Colonic mucosa (tissue), 4 donors: ENCODE measurements around the gene FPGT. TPM values are rescaled to one million over a fixed set of nuclear protein-coding genes. Genes with fewer than 3 reads are reported as not detected.

ENCODE experiments used
- DNase-seq: peaks from one replicate; pipeline ENCODE4 v3.0.0-alpha.2; 2020
- H3K27ac ChIP-seq: fragments of 200-600 bp; one replicate; pipeline ENCODE4 v1.8.0; 2021
- H3K27me3 ChIP-seq: fragments of 200-600 bp; one replicate; pipeline ENCODE4 v1.8.0; 2021
- H3K36me3 ChIP-seq: fragments of 200-600 bp; one replicate; pipeline ENCODE4 v1.8.0; 2021
- H3K4me1 ChIP-seq: fragments of 200-600 bp; one replicate; pipeline ENCODE4 v1.8.0; 2021; ENCODE audit warnings: mild to moderate bottlenecking
- H3K4me3 ChIP-seq: fragments of 200-600 bp; one replicate; pipeline ENCODE4 v1.8.0; 2021
- H3K9ac ChIP-seq, 2 donors: one replicate each; pipeline ENCODE4 v1.7.0; 2013; ENCODE audit warnings: control low read depth in 2 of 2, low read depth in 2 of 2, low read length in 2 of 2
- H3K9me3 ChIP-seq: fragments of 200-600 bp; one replicate; pipeline ENCODE4 v1.8.0; 2021
- intact Hi-C: fragments of 100-400 bp; cut with DNase I; formaldehyde crosslinking; loops from one replicate; pipeline ENCODE4 v1.14.1; 2022
- total RNA-seq, 2 donors: library from RNA; stranded (reverse); fragmentation: NEBNext Ultra II Directional in 1 of 2; extraction: Animal tissue kit (Norgen Biotek cat#: 25700) in 1 of 2; gene quantifications; one replicate each; pipeline ENCODE4 v1.2.1, GENCODE V29; 2021
- TF ChIP-seq, protein P1 (sequence below): fragments of 200-600 bp; IDR thresholded peaks from one replicate; pipeline ENCODE4 v1.8.0; 2022; ENCODE audit warnings: antibody characterized with exemption, mild to moderate bottlenecking
- donor health status: healthy.
- donor health status: DM: no; HTN: no; CAD: no.
- donor health status: DM: no; HTN: no; CAD: no.

The FPGT gene
- total RNA-seq, 2 donors from 2014 or later: 14.8 to 15.8 TPM

DNA sequence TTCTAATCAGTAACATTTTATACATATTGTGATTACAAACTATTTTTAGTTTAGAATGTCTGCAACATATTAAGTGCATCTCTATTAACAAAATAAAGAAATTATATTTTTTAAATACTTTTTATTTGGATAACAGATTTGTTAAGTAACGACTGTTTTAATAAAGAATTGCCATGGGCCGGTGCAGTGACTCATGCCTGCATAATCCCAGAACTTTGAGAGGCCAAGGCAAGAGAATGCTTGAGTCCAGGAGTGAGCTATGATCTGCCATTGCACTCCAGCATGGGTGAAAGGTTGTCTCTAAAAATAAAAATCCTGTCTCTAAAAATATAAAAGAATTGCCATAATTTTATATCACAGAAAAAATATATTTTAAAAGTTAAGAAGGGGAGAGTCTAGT, 4.1 kb upstream of the FPGT start:
- Histone ChIP-seq H3K4me1 (peaks cover 3% of the 10 kb centered on the region), H3K36me3 (no peaks in the 10 kb centered on the region), H3K27ac (no peak overlapping the region), H3K27me3 (no peaks in the 10 kb centered on the region), H3K9me3 (no peaks in the 10 kb centered on the region), H3K9ac (no peak overlapping the region), H3K4me3 (no peak overlapping the region)
- intact Hi-C loops: no loop called here
- TF ChIP-seq, protein P1, sequence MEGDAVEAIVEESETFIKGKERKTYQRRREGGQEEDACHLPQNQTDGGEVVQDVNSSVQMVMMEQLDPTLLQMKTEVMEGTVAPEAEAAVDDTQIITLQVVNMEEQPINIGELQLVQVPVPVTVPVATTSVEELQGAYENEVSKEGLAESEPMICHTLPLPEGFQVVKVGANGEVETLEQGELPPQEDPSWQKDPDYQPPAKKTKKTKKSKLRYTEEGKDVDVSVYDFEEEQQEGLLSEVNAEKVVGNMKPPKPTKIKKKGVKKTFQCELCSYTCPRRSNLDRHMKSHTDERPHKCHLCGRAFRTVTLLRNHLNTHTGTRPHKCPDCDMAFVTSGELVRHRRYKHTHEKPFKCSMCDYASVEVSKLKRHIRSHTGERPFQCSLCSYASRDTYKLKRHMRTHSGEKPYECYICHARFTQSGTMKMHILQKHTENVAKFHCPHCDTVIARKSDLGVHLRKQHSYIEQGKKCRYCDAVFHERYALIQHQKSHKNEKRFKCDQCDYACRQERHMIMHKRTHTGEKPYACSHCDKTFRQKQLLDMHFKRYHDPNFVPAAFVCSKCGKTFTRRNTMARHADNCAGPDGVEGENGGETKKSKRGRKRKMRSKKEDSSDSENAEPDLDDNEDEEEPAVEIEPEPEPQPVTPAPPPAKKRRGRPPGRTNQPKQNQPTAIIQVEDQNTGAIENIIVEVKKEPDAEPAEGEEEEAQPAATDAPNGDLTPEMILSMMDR: no peak
- no peak for DNase-seq

DNA sequence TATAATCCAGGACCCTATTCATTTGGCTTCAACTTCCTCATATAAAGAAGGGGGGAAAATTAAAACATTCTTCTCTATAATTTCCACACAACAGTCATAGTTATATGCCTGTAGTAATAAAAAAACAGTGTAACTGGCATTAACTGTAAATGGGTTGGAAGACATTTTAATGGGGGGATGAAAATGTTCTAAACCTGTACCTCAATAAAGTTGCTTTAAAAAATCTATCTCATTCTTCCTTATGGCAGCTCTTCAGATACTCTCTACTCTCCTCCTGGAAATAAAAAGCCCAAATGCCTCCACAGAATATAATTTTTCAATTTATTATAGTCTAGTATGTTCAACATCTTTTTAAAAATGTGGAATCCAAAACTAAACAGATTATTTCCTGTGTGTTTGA, 2.7 kb upstream of the FPGT start:
- no peak for DNase-seq
- Histone ChIP-seq H3K4me1 (peaks cover 4% of the 10 kb centered on the region), H3K27ac (no peak overlapping the region), H3K36me3 (no peaks in the 10 kb centered on the region), H3K9me3 (no peaks in the 10 kb centered on the region), H3K27me3 (no peaks in the 10 kb centered on the region), H3K9ac (no peak overlapping the region), H3K4me3 (no peak overlapping the region)
- intact Hi-C loops: no loop called here
- TF ChIP-seq, protein P1: no peak

DNA sequence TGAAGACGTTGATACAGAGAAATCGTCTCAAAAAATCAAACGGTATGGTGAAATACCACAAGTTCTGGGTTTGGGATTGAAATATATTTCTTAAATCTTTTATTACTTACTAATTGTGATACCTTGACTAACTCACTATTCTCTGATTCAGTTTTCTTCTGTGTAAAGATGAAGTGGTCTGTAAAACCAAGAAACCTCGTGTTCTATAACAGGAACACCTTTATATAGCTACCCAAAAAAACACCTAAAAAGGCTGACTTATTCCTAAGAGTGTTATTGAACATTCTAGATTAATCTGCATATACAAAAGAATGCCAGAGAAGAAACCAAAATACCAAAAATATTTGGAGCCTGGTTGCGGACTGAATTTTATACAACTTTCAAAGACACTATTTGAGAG, 787 bp upstream of the FPGT start:
- Histone ChIP-seq H3K36me3 (no peaks in the 10 kb centered on the region), H3K4me3 (no peak overlapping the region), H3K27me3 (no peaks in the 10 kb centered on the region), H3K9ac (peak overlapping the region in 1 of 2 donors; percentile 91), H3K27ac (no peak overlapping the region), H3K4me1 (peaks cover 4% of the 10 kb centered on the region), H3K9me3 (no peaks in the 10 kb centered on the region)
- no peak for DNase-seq
- intact Hi-C loops: no loop called here
- TF ChIP-seq, protein P1: no peak

DNA sequence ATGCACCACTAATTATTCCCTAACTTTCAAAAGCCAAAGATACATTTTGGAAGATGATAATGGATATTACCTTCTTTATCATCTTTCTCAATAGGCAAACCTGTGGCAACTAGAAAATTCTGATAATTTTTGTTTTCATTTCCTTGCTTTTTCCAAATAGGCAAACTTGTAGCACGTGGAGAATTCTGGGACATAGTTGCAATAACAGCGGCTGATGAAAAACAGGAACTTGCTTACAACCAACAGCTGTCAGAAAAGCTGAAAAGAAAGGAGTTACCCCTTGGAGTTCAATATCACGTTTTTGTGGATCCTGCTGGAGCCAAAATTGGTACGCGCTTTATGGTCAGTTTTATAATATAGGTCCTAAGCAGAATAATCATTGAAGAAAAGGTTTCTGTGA, 1.5 kb downstream of the FPGT start:
- Histone ChIP-seq H3K9ac (no peak overlapping the region), H3K36me3 (no peaks in the 10 kb centered on the region), H3K27ac (no peak overlapping the region), H3K9me3 (no peaks in the 10 kb centered on the region), H3K4me3 (no peak overlapping the region), H3K27me3 (no peaks in the 10 kb centered on the region), H3K4me1 (peaks cover 4% of the 10 kb centered on the region)
- DNase-seq: no peak
- TF ChIP-seq, protein P1: no peak
- intact Hi-C loops: no loop called here

DNA sequence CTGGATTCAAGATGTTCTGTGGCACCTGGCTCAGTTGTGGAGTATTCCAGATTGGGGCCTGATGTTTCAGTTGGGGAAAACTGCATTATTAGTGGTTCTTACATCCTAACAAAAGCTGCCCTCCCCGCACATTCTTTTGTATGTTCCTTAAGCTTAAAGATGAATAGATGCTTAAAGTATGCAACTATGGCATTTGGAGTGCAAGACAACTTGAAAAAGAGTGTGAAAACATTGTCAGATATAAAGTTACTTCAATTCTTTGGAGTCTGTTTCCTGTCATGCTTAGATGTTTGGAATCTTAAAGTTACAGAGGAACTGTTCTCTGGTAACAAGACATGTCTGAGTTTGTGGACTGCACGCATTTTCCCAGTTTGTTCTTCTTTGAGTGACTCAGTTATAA, 7.2 kb downstream of the FPGT start:
- Histone ChIP-seq H3K27ac (no peak overlapping the region), H3K9ac (no peak overlapping the region)
- intact Hi-C loops: no loop called here

More for the DNA sequence above, 7.2 kb downstream of the FPGT start:
- TF ChIP-seq, protein P1: no peak
- Histone ChIP-seq H3K36me3 (no peaks in the 10 kb centered on the region), H3K9me3 (no peaks in the 10 kb centered on the region), H3K27me3 (no peaks in the 10 kb centered on the region), H3K4me3 (no peak overlapping the region), H3K4me1 (no peaks in the 10 kb centered on the region)
- DNase-seq: no peak
